CD4-positive, alpha-beta T cell (primary cell): Measurements from ENCODE around the gene PAMR1. TPM values are rescaled to one million over a fixed set of nuclear protein-coding genes. Genes with fewer than 3 reads are reported as not detected.

ENCODE experiments used
- ATAC-seq: fragments of 200-7000 bp; cut with Tn5 transposase; one replicate; pipeline ENCODE4 v1.10.0; 2022; ENCODE audit warnings: mild to moderate bottlenecking; ENCODE audit not compliant: poor library complexity
- CTCF ChIA-PET: fragments of 350-600 bp; sonication (Branson Sonifier 250); formaldehyde crosslinking; loops from one replicate; lab custom pipeline; 2021; ENCODE audit warnings: antibody characterized with exemption, inconsistent platforms; lab: Charles Lee
- POLR2A ChIA-PET: fragments of 350-600 bp; sonication (Branson Sonifier 250); formaldehyde crosslinking; loops from one replicate; lab custom pipeline; 2021; ENCODE audit warnings: antibody characterized with exemption, inconsistent platforms; lab: Charles Lee
- DNase-seq, 14 experiments: peaks; one replicate each; pipeline ENCODE4 v3.0.0-alpha.2; 2013 to 2020; ENCODE audit warnings: mixed read lengths in 2 of 14
- H3K27ac ChIP-seq, 2 donors: one replicate each; pipeline versions ENCODE4 v1.5.1 to v1.7.0; 2013; ENCODE audit warnings: low read length in 2 of 2, low read depth in 1 of 2, mild to moderate bottlenecking in 1 of 2
- H3K27me3 ChIP-seq, 2 experiments: 1 replicate in 1 of 2; 2 replicates in 1 of 2; pipeline versions ENCODE4 v1.6.1 to v1.7.0; 2013; ENCODE audit warnings: low read length in 2 of 2, control low read depth in 1 of 2, mild to moderate bottlenecking in 1 of 2, moderate library complexity in 1 of 2; ENCODE audit not compliant: insufficient read depth in 2 of 2, control insufficient read depth in 1 of 2
- H3K36me3 ChIP-seq: one replicate; pipeline ENCODE4 v1.6.1; 2013; ENCODE audit warnings: low read length, control low read depth; ENCODE audit not compliant: insufficient read depth
- H3K4me1 ChIP-seq: one replicate; pipeline ENCODE4 v1.6.1; 2013; ENCODE audit warnings: low read length, control low read depth; ENCODE audit not compliant: insufficient read depth
- H3K4me3 ChIP-seq: one replicate; pipeline ENCODE4 v1.5.1; 2013; ENCODE audit warnings: mild to moderate bottlenecking, low read length, moderate library complexity
- H3K9me3 ChIP-seq, 2 experiments: 1 replicate in 1 of 2; 2 replicates in 1 of 2; pipeline versions ENCODE4 v1.6.1 to v1.7.0; 2013; ENCODE audit warnings: low read length in 2 of 2, mild to moderate bottlenecking in 2 of 2, control low read depth in 1 of 2, moderate library complexity in 1 of 2; ENCODE audit not compliant: control insufficient read depth in 1 of 2, insufficient read depth in 1 of 2
- H3K27ac Mint-ChIP-seq: one replicate; pipeline ENCODE4 v1.8.0; 2020; ENCODE audit warnings: mixed read lengths
- H3K27me3 Mint-ChIP-seq: one replicate; pipeline ENCODE4 v1.8.0; 2021; ENCODE audit warnings: mixed read lengths
- H3K36me3 Mint-ChIP-seq: one replicate; pipeline ENCODE4 v1.8.0; 2021; ENCODE audit warnings: low read depth, mixed read lengths
- H3K4me1 Mint-ChIP-seq: one replicate; pipeline ENCODE4 v1.8.0; 2021; ENCODE audit warnings: low read depth, mixed read lengths
- H3K4me3 Mint-ChIP-seq: one replicate; pipeline ENCODE4 v1.8.0; 2020; ENCODE audit warnings: mild to moderate bottlenecking, mixed read lengths
- H3K9me3 Mint-ChIP-seq: one replicate; pipeline ENCODE4 v1.8.0; 2020; ENCODE audit warnings: mixed read lengths
- intact Hi-C, 2 experiments: fragments of 100-400 bp; cut with DNase I in 1 of 2; cut with micrococcal nuclease in 1 of 2; formaldehyde crosslinking; loops; one replicate each; pipeline versions ENCODE4 v1.15.1 to v1.9.0; 2023 to 2025; cut with DNase I, micrococcal nuclease
- total RNA-seq, 174 experiments: library from RNA in 2 of 174; stranded (reverse) in 2 of 174; gene quantifications; one replicate each; pipeline ENCODE4 v1.2.3 and lab custom pipeline; 2021 to 2026
- TF ChIP-seq, protein P1 (sequence below): fragments of 200-600 bp; IDR thresholded peaks from one replicate; pipeline ENCODE4 v1.8.0; 2022; ENCODE audit warnings: antibody characterized with exemption, mild to moderate bottlenecking

The PAMR1 gene
- total RNA-seq, 2 experiments from 2014 or later, result not detected

GRCh38 chr11:35501776-35502175 is 23.6 kb downstream of the PAMR1 start:
- no peaks in the 10 kb centered on the region for H3K36me3 ChIP-seq
- Mint-ChIP-seq H3K4me1 (no peaks in the 10 kb centered on the region), H3K27ac (no peak overlapping the region), H3K9me3 (peaks cover 6% of the 10 kb centered on the region), H3K27me3 (no peaks in the 10 kb centered on the region), H3K36me3 (no peaks in the 10 kb centered on the region), H3K4me3 (no peak overlapping the region)
- ATAC-seq (no peak), DNase-seq (no peak)
- TF ChIP-seq, protein P1, sequence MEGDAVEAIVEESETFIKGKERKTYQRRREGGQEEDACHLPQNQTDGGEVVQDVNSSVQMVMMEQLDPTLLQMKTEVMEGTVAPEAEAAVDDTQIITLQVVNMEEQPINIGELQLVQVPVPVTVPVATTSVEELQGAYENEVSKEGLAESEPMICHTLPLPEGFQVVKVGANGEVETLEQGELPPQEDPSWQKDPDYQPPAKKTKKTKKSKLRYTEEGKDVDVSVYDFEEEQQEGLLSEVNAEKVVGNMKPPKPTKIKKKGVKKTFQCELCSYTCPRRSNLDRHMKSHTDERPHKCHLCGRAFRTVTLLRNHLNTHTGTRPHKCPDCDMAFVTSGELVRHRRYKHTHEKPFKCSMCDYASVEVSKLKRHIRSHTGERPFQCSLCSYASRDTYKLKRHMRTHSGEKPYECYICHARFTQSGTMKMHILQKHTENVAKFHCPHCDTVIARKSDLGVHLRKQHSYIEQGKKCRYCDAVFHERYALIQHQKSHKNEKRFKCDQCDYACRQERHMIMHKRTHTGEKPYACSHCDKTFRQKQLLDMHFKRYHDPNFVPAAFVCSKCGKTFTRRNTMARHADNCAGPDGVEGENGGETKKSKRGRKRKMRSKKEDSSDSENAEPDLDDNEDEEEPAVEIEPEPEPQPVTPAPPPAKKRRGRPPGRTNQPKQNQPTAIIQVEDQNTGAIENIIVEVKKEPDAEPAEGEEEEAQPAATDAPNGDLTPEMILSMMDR, result no peak
- intact Hi-C loops, result no loop called here
- no peak overlapping the region for H3K27ac ChIP-seq
- H3K4me3 ChIP-seq, result no peak overlapping the region
- ChIA-PET POLR2A (no interaction called here), CTCF (no interaction called here)
- H3K9me3 ChIP-seq, result peaks cover 0 to 4% of the 10 kb centered on the region in 2 experiments
- H3K4me1 ChIP-seq, result no peaks in the 10 kb centered on the region
- H3K27me3 ChIP-seq, result no peaks in the 10 kb centered on the region

GRCh38 chr11:35500744-35501143 is 24.7 kb downstream of the PAMR1 start:
- intact Hi-C loops, result no loop called here
- ChIA-PET CTCF (no interaction called here), POLR2A (no interaction called here)
- Histone ChIP-seq H3K4me3 (no peak overlapping the region), H3K36me3 (no peaks in the 10 kb centered on the region), H3K27ac (no peak overlapping the region), H3K4me1 (no peaks in the 10 kb centered on the region), H3K27me3 (no peaks in the 10 kb centered on the region), H3K9me3 (no peaks in the 10 kb centered on the region)
- Mint-ChIP-seq H3K4me3 (no peak overlapping the region), H3K27me3 (no peaks in the 10 kb centered on the region), H3K4me1 (no peaks in the 10 kb centered on the region), H3K9me3 (peaks cover 3% of the 10 kb centered on the region), H3K36me3 (no peaks in the 10 kb centered on the region), H3K27ac (no peak overlapping the region)
- ATAC-seq, result no peak
- no peak for DNase-seq
- TF ChIP-seq, protein P1, result no peak

DNA sequence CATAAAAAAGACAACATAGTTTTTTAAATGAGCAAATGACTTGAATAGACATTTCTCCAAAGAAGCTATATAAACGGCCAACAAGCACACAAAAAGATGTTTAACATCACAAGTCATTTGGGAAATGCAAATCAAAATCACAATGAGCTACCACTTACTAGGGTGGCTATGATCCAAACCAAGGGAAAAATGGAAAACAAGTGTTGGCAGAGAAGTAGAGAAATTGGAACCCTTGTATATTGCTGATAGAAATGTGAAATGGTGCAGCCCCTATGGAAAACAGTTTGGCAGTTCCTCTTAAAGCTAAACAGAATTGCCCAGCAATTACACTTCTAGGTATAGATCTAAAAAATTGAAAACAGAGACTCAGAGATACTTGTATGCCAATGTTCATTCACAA is 29.0 kb downstream of the PAMR1 start:
- POLR2A ChIA-PET, result no interaction called here
- Mint-ChIP-seq H3K9me3 (no peaks in the 10 kb centered on the region), H3K4me3 (no peak overlapping the region), H3K27me3 (peaks cover 16% of the 10 kb centered on the region), H3K36me3 (no peaks in the 10 kb centered on the region), H3K27ac (no peak overlapping the region), H3K4me1 (no peaks in the 10 kb centered on the region)
- no peaks in the 10 kb centered on the region for H3K9me3 ChIP-seq
- no peak overlapping the region for H3K27ac ChIP-seq
- no peak for DNase-seq
- no peak overlapping the region for H3K4me3 ChIP-seq
- TF ChIP-seq, protein P1, result no peak
- H3K27me3 ChIP-seq, result peaks cover 0 to 9% of the 10 kb centered on the region in 2 experiments
- no peaks in the 10 kb centered on the region for H3K36me3 ChIP-seq
- H3K4me1 ChIP-seq, result no peaks in the 10 kb centered on the region
- no peak for ATAC-seq
- CTCF ChIA-PET, result no interaction called here
- intact Hi-C loops, result no loop called here
